Neural progenitor cell (in vitro differentiated cells): ENCODE measurements around the gene SLC5A3.

ENCODE experiments used
- CTCF ChIP-seq: fragments of 200-600 bp; sonication (generic); IDR thresholded peaks from 2 replicates; pipeline ENCODE4 v1.5.1; 2017; ENCODE audit warnings: antibody characterized with exemption, mild to moderate bottlenecking
- EZH2phosphoT487 ChIP-seq: fragments of 200-600 bp; sonication (generic); IDR thresholded peaks from 2 replicates; pipeline ENCODE4 v1.6.1; 2017; ENCODE audit warnings: antibody characterized with exemption

- TF ChIP-seq CTCF (no peak), EZH2phosphoT487 (no peak)
Measured at GRCh38 chr21:34083357-34083756, 10.0 kb downstream of the SLC5A3 start.
